Fibroblast of pulmonary artery (primary cell): ENCODE results near the gene MYDGF.

Experiments
- DNase-seq: peaks from one replicate; pipeline ENCODE4 v3.0.0-alpha.2; 2010; ENCODE audit warnings: low read depth
- H3K4me3 ChIP-seq: replicated peaks from 2 replicates; pipeline ENCODE4 v1.5.1; 2011; ENCODE audit warnings: low read depth, mild to moderate bottlenecking, control low read depth, low read length, moderate library complexity
- TF ChIP-seq, protein P1 (sequence below): IDR thresholded peaks from 2 replicates; pipeline ENCODE4 v1.5.1; 2011; ENCODE audit warnings: mild to moderate bottlenecking, control low read depth, low read length, inconsistent platforms; ENCODE audit errors: missing control alignments

Gene MYDGF

GRCh38 chr19:4707322-4707721 is 37.2 kb upstream of the MYDGF start:
- H3K4me3 ChIP-seq = no peak overlapping the region
- DNase-seq = no peak
- TF ChIP-seq, protein P1, sequence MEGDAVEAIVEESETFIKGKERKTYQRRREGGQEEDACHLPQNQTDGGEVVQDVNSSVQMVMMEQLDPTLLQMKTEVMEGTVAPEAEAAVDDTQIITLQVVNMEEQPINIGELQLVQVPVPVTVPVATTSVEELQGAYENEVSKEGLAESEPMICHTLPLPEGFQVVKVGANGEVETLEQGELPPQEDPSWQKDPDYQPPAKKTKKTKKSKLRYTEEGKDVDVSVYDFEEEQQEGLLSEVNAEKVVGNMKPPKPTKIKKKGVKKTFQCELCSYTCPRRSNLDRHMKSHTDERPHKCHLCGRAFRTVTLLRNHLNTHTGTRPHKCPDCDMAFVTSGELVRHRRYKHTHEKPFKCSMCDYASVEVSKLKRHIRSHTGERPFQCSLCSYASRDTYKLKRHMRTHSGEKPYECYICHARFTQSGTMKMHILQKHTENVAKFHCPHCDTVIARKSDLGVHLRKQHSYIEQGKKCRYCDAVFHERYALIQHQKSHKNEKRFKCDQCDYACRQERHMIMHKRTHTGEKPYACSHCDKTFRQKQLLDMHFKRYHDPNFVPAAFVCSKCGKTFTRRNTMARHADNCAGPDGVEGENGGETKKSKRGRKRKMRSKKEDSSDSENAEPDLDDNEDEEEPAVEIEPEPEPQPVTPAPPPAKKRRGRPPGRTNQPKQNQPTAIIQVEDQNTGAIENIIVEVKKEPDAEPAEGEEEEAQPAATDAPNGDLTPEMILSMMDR = no peak

- DNase-seq = no peak
- TF ChIP-seq, protein P1 = no peak
- H3K4me3 ChIP-seq = no peak overlapping the region
Measured at GRCh38 chr19:4705413-4706131, 35.4 kb upstream of the MYDGF start.

DNA sequence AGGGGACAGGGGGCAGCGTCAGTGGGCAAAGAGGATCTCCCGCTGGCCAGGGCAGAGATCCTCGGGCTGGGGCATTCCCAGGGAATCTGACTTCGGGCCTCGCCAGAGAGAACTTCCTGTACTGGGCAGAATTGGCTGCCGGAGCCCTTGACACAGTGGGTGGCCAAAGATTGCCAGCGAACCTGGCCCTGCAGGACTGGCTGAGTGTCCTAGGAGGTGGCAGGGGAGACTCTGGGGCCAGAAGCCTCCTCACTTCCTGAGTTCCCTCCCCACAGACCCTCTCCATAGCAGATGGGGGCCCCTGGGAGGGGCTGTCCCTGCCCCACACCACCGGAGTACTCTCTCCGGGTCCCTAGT is 34.2 kb upstream of the MYDGF start:
- TF ChIP-seq, protein P1 = no peak
- no peak for DNase-seq
- no peak overlapping the region for H3K4me3 ChIP-seq

GRCh38 chr19:4703671-4704316 is 33.7 kb upstream of the MYDGF start:
- TF ChIP-seq, protein P1 = no peak
- no peak overlapping the region for H3K4me3 ChIP-seq

DNA sequence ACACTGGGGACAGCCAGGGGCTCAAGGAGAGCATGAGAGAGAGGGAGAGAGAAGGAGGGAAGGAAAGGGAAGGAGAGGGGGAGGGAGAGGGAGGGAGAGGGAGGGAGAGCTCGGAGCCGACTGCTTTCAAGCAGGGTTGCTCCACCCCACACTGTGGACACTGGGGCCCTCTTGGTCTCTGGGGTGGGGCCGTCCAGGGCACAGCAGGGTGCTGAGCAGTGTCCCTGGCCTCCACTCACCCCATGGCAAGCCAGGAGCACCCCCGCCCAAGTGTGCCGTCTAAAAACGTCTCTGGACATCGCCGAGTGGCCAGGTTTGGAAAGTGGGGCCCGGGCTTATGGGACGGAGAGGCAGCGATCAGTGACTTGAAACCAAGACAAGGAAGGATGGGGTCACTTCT is 32.6 kb upstream of the MYDGF start:
- DNase-seq = no peak
- no peak overlapping the region for H3K4me3 ChIP-seq
- TF ChIP-seq, protein P1 = no peak

More at GRCh38 chr19:4703671-4704316, 33.7 kb upstream of the MYDGF start:
- DNase-seq = no peak

DNA sequence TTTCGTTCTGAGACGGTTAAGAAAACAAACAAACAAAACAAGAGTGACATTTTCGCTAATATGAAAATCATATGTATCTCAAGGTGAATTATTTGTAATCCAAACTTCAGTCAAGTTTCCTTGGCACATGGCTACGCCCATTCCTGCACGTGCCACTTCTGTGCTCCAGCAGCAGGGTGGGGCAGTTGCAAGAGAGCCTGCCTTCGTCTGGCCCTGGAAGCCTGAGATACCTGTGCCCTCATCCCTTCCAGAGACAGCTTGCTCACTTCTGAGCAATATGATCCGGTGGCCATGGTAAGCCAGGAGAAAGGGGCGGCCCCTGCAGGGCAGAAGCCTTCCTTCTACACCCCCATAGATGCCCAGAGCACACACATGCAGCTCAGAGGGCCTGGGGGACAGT is 31.4 kb upstream of the MYDGF start:
- TF ChIP-seq, protein P1 = no peak
- no peak for DNase-seq
- no peak overlapping the region for H3K4me3 ChIP-seq

GRCh38 chr19:4700693-4700970 is 30.5 kb upstream of the MYDGF start:
- DNase-seq = no peak
- TF ChIP-seq, protein P1 = no peak
- H3K4me3 ChIP-seq = no peak overlapping the region
